Brain microvascular endothelial cell (primary cell): Measurements from ENCODE around the gene TNFRSF11A.

Experiments used
- DNase-seq: peaks from one replicate; pipeline ENCODE4 v3.0.0-alpha.2; 2020
- H3K27ac ChIP-seq: fragments of 250-450 bp; sonication (Bioruptor Pico); 2 replicates; pipeline ENCODE4 v1.5.1; 2020; ENCODE audit warnings: mild to moderate bottlenecking, moderate library complexity
- H3K27me3 ChIP-seq: fragments of 250-450 bp; sonication (Bioruptor Pico); replicated peaks from 2 replicates; pipeline ENCODE4 v1.5.1; 2020; ENCODE audit warnings: mild to moderate bottlenecking
- H3K36me3 ChIP-seq: fragments of 250-450 bp; sonication (Bioruptor Pico); replicated peaks from 2 replicates; pipeline ENCODE4 v1.5.1; 2020; ENCODE audit warnings: mild to moderate bottlenecking
- H3K4me3 ChIP-seq: 2 replicates; pipeline ENCODE4 v1.5.1; 2011; ENCODE audit warnings: low read depth, mild to moderate bottlenecking, control low read depth, low read length, moderate library complexity
- CTCF ChIP-seq: IDR thresholded peaks from 2 replicates; pipeline ENCODE4 v1.5.1; 2011; ENCODE audit warnings: low read depth, mild to moderate bottlenecking, moderate library complexity, low read length, control low read depth, inconsistent platforms; ENCODE audit errors: missing control alignments
- in situ Hi-C: cut with HindIII; loops from 2 replicates; pipeline ENCODE4 v1.10.0; 2017; ENCODE audit warnings: low sequenced_read_pairs, low pct_ligation_motif_present

TNFRSF11A gene

GRCh38 chr18:62326646-62327348 lies 1.7 kb downstream of the TNFRSF11A start:
- H3K27ac ChIP-seq, result no peak overlapping the region

GRCh38 chr18:62327977-62328376 lies 2.9 kb downstream of the TNFRSF11A start:
- in situ Hi-C loops, result no loop called here
- peaks cover 40% of the 10 kb centered on the region for H3K27me3 ChIP-seq
- no peak overlapping the region for H3K4me3 ChIP-seq
- H3K36me3 ChIP-seq, result no peaks in the 10 kb centered on the region
- DNase-seq, result no peak
- TF ChIP-seq CTCF, result no peak
- H3K27ac ChIP-seq, result no peak overlapping the region

More at GRCh38 chr18:62326646-62327348, 1.7 kb downstream of the TNFRSF11A start:
- no peak for TF ChIP-seq CTCF
- H3K4me3 ChIP-seq, result no peak overlapping the region
- DNase-seq, result no peak
- in situ Hi-C loops, result no loop called here
- no peaks in the 10 kb centered on the region for H3K36me3 ChIP-seq
- peaks cover 42% of the 10 kb centered on the region for H3K27me3 ChIP-seq

DNA sequence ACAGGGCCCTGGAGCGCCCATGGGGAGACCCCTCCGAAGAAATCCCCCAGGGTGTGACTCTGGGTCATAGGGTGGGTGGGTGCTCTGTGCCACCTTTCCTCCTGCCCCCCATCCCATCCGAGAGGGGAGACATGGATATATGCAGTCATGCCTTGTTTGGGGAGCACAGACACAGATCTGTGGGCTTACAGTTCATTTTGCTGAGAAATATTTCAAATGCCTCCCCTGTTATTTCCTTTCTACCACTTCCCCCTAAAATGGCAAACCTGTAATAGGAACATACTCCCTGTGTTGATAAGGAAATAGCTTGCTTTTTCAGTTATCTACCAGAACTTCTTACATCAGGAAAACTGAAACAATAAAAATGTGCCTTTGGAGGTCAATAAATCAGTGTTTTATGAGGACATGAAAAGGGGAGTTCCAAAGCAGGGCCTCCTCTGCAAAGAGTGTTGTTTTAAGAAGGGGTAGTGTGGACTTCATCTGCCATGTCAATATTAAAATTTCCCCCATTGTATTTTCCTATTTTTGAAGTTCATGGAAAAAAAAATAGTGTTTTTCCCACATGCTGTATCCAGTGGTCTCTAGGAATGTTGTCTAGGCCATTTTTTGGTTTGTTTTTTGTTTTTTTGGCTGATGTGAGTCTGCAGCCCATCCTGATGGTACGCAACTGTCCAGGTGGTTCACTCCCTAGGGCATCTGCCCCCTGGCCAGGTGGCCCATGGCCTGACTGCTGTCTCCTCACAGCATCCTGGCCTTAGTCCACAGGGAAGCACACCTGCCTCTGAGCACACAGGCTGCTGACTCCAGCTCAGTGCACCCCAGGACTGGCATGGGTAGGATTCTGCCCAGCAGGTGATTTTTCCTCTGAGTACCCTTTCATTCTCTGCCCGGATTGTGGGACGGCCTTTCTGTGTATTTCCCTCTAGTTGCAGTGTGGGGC lies 3.7 kb downstream of the TNFRSF11A start:
- no peak for TF ChIP-seq CTCF
- Histone ChIP-seq H3K27me3 (peaks cover 33% of the 10 kb centered on the region), H3K4me3 (no peak overlapping the region), H3K27ac (peak overlapping the region; percentile 10), H3K36me3 (no peaks in the 10 kb centered on the region)
- in situ Hi-C loops, result no loop called here
- no peak for DNase-seq

DNA sequence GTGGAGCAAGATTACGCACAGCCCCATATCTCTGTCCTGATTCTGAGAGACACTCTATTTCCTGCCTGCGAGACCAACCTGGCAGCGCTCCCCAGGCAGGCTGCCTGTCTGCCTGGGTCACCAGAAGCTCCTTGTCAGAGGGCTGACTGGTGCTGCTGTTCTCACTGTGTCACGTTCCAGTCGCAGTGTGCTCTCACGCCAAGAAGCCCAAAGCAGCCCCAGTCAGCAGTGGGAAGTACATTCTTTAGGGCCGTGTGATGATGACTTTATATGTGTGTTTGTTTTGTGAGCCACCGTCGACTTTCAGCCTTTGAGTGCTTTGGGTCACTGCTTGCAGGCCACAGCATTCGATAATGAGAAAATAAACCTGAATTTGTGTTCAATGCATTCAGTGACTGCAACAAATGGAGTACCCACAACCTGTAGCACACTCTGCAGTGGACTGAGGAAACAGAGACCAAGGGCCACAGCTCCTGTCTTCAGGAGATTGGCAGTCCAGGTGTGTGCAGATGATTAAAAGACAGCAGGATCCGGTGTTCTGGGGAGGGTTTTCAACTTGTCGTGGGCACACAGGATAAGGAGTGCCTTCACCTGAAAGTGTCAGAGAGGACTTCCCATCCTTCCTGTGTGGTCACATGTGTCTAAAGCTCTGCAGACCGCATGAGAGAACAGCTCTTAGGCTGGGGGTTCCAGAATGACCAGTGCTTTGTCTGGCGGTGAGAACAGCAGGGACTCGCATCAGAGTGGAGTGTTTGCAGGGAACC lies 4.8 kb downstream of the TNFRSF11A start:
- peaks cover 24% of the 10 kb centered on the region for H3K27me3 ChIP-seq
- peak; percentile 82 for DNase-seq
- in situ Hi-C loops, result no loop called here
- no peak for TF ChIP-seq CTCF
- H3K4me3 ChIP-seq, result no peak overlapping the region
- H3K27ac ChIP-seq, result peak overlapping the region; percentile 10
- H3K36me3 ChIP-seq, result no peaks in the 10 kb centered on the region

GRCh38 chr18:62330650-62331049 lies 5.5 kb downstream of the TNFRSF11A start:
- Histone ChIP-seq H3K27ac (no peak overlapping the region), H3K36me3 (no peaks in the 10 kb centered on the region), H3K4me3 (no peak overlapping the region), H3K27me3 (peaks cover 20% of the 10 kb centered on the region)
- in situ Hi-C loops, result no loop called here
- DNase-seq, result no peak
- TF ChIP-seq CTCF, result no peak
